Activated B cell treated with CpG ODN at 0.5 μM for 24 hours (primary cell): ENCODE measurements around the gene NHERF2. TPM values are rescaled to one million over a fixed set of nuclear protein-coding genes. Genes with fewer than 3 reads are reported as not detected.

Source experiments
- ATAC-seq: fragments of 200-7000 bp; cut with Tn5 transposase; one replicate; pipeline ENCODE4 v1.10.0; 2021; ENCODE audit warnings: low read depth, mild to moderate bottlenecking, moderate library complexity
- CTCF ChIA-PET: fragments of 350-600 bp; sonication (Branson Sonifier 250); formaldehyde crosslinking; loops from one replicate; lab custom pipeline; 2021; ENCODE audit warnings: antibody characterized with exemption; lab: Charles Lee
- POLR2A ChIA-PET: fragments of 350-600 bp; sonication (Branson Sonifier 250); formaldehyde crosslinking; loops from one replicate; lab custom pipeline; 2021; ENCODE audit warnings: antibody characterized with exemption; lab: Charles Lee
- DNase-seq: peaks from one replicate; pipeline ENCODE4 v3.0.0; 2022
- H3K27ac Mint-ChIP-seq: one replicate; pipeline ENCODE4 v1.8.0; 2020; ENCODE audit warnings: mixed read lengths
- H3K27me3 Mint-ChIP-seq: one replicate; pipeline ENCODE4 v1.8.0; 2021; ENCODE audit warnings: mixed read lengths
- H3K36me3 Mint-ChIP-seq: one replicate; pipeline ENCODE4 v1.8.0; 2021; ENCODE audit warnings: low read depth, mixed read lengths
- H3K4me1 Mint-ChIP-seq: one replicate; pipeline ENCODE4 v1.8.0; 2021; ENCODE audit warnings: mixed read lengths
- H3K4me3 Mint-ChIP-seq: one replicate; pipeline ENCODE4 v1.8.0; 2020; ENCODE audit warnings: mild to moderate bottlenecking, mixed read lengths
- H3K9me3 Mint-ChIP-seq: one replicate; pipeline ENCODE4 v1.8.0; 2020; ENCODE audit warnings: mixed read lengths
- CTCF ChIP-seq: fragments of 200-600 bp; IDR thresholded peaks from one replicate; pipeline ENCODE4 v1.8.0; 2022; ENCODE audit warnings: antibody characterized with exemption, mild to moderate bottlenecking
- intact Hi-C: fragments of 100-400 bp; cut with micrococcal nuclease; formaldehyde crosslinking; loops from one replicate; pipeline ENCODE4 v1.15.1; 2024
- total RNA-seq: library from RNA; stranded (reverse); gene quantifications from 2 replicates; pipeline ENCODE4 v1.2.3, GENCODE V29; 2022

The NHERF2 gene
- total RNA-seq, 1 donor from 2014 or later: 0.93 TPM

GRCh38 chr16:2046893-2047329 is 20.2 kb downstream of the NHERF2 start:
- no peaks in the 10 kb centered on the region for H3K27me3 Mint-ChIP-seq
- ChIA-PET POLR2A (interaction anchor here (0.6 to 1.9 kb wide), 7 partner anchors 10 to 159 kb away, joined by 3 to 30 read pairs (median 4); partner anchors contain the start of genes MLST8, RPS2 and TRAF7), CTCF (interaction anchor here (1.2 kb wide), 2 partner anchors 43 to 94 kb away, joined by 3 to 5 read pairs; no protein-coding TSS in a partner anchor)
- peaks cover 24% of the 10 kb centered on the region for H3K4me1 Mint-ChIP-seq
- peaks cover 14% of the 10 kb centered on the region for H3K36me3 Mint-ChIP-seq
- H3K4me3 Mint-ChIP-seq: peak overlapping the region; percentile 89
- ATAC-seq (no peak), DNase-seq (no peak)
- no peak for TF ChIP-seq CTCF
- H3K9me3 Mint-ChIP-seq: no peaks in the 10 kb centered on the region
- H3K27ac Mint-ChIP-seq: no peak overlapping the region
- intact Hi-C loops: loop anchor here (1.0 to 5.0 kb wide), 5 partner anchors 24 to 158 kb away; partner anchors contain the start of genes MLST8, NDUFB10 and ZNF598

- peak; percentile 93 for DNase-seq
- no peaks in the 10 kb centered on the region for H3K27me3 Mint-ChIP-seq
- peaks cover 21% of the 10 kb centered on the region for H3K36me3 Mint-ChIP-seq
- intact Hi-C loops: loop anchor here (1.0 to 5.0 kb wide), 5 partner anchors 24 to 158 kb away; partner anchors contain the start of genes MLST8, NDUFB10 and ZNF598
- no peak for TF ChIP-seq CTCF
- CTCF ChIA-PET: interaction anchor here (0.7 to 1.2 kb wide), 2 partner anchors 44 to 92 kb away, joined by 4 to 5 read pairs; no protein-coding TSS in a partner anchor
- peaks cover 24% of the 10 kb centered on the region for H3K4me1 Mint-ChIP-seq
- H3K4me3 Mint-ChIP-seq: peak within 1 kb of the TSS; percentile 89
- peak; percentile 95 for ATAC-seq
- H3K9me3 Mint-ChIP-seq: no peaks in the 10 kb centered on the region
- POLR2A ChIA-PET: interaction anchor here (0.6 to 1.9 kb wide), 14 partner anchors 10 to 485 kb away, joined by 3 to 30 read pairs (median 4); partner anchors contain the start of genes MLST8, NHERF2, RPS2 and TRAF7
- H3K27ac Mint-ChIP-seq: peak within 1 kb of the TSS; percentile 66
These were observed 20.8 kb downstream of the NHERF2 start, which contains the start of the genes NTHL1 and TSC2 for GRCh38 chr16:2047330-2048115. Gene NTHL1 (minus strand): TSS chr16:2047834. CDS start chr16:2047823, 11 bp downstream. Gene TSC2 (plus strand): TSS chr16:2047985. CDS start chr16:2048616, 631 bp downstream.

GRCh38 chr16:2048116-2048543 is 21.4 kb downstream of the NHERF2 start:
- no peak for TF ChIP-seq CTCF
- peak overlapping the region; percentile 66 for H3K27ac Mint-ChIP-seq
- ATAC-seq (no peak), DNase-seq (no peak)
- H3K9me3 Mint-ChIP-seq: no peaks in the 10 kb centered on the region
- CTCF ChIA-PET: interaction anchor here (0.7 to 1.2 kb wide), 2 partner anchors 44 to 91 kb away, joined by 4 to 5 read pairs; no protein-coding TSS in a partner anchor
- H3K36me3 Mint-ChIP-seq: peaks cover 24% of the 10 kb centered on the region
- peaks cover 24% of the 10 kb centered on the region for H3K4me1 Mint-ChIP-seq
- no peaks in the 10 kb centered on the region for H3K27me3 Mint-ChIP-seq
- H3K4me3 Mint-ChIP-seq: peak overlapping the region; percentile 89
- intact Hi-C loops: loop anchor here (5.0 kb wide), 1 partner anchor 74 kb away; no protein-coding TSS in a partner anchor
- POLR2A ChIA-PET: interaction anchor here (0.6 to 1.9 kb wide), 12 partner anchors 15 to 484 kb away, joined by 3 to 30 read pairs (median 4); partner anchors contain the start of genes MLST8, NHERF2, RPS2 and TRAF7

- ChIA-PET POLR2A (no interaction called here), CTCF (no interaction called here)
- Mint-ChIP-seq H3K36me3 (peaks cover 57% of the 10 kb centered on the region), H3K4me1 (peaks cover 10% of the 10 kb centered on the region), H3K9me3 (no peaks in the 10 kb centered on the region), H3K27ac (no peak overlapping the region), H3K4me3 (no peak overlapping the region), H3K27me3 (no peaks in the 10 kb centered on the region)
- no peak for ATAC-seq
- intact Hi-C loops: no loop called here
- no peak for DNase-seq
- TF ChIP-seq CTCF: no peak
These were observed 26.5 kb downstream of the NHERF2 start for GRCh38 chr16:2053211-2053610.
